Activated CD8-positive, alpha-beta T cell treated with anti-CD3 and anti-CD28 coated beads for 36 hours (primary cell): ENCODE results near the gene PPP2CA. TPM values are rescaled to one million over a fixed set of nuclear protein-coding genes. Genes with fewer than 3 reads are reported as not detected.
"Not testable (repeated sequence)": the region's sequence is repeated elsewhere in the genome, so short reads cannot be mapped to it uniquely, and the experiment has no call there.

ENCODE experiments used
- ATAC-seq: fragments of 200-7000 bp; cut with Tn5 transposase; one replicate; pipeline ENCODE4 v1.10.0; 2021; ENCODE audit warnings: mild to moderate bottlenecking, moderate library complexity
- CTCF ChIA-PET: fragments of 350-600 bp; sonication (Branson Sonifier 250); formaldehyde crosslinking; loops from one replicate; lab custom pipeline; 2021; ENCODE audit warnings: antibody characterized with exemption; lab: Charles Lee
- POLR2A ChIA-PET: fragments of 350-600 bp; sonication (Branson Sonifier 250); formaldehyde crosslinking; loops from one replicate; lab custom pipeline; 2021; ENCODE audit warnings: antibody characterized with exemption; lab: Charles Lee
- DNase-seq: peaks from one replicate; pipeline ENCODE4 v3.0.0-alpha.2; 2020
- H3K27ac Mint-ChIP-seq: one replicate; pipeline ENCODE4 v1.8.0; 2021; ENCODE audit warnings: mild to moderate bottlenecking, mixed read lengths
- H3K27me3 Mint-ChIP-seq: one replicate; pipeline ENCODE4 v1.8.0; 2021; ENCODE audit warnings: mixed read lengths
- H3K36me3 Mint-ChIP-seq: one replicate; pipeline ENCODE4 v1.8.0; 2021; ENCODE audit warnings: low read depth, mixed read lengths
- H3K4me1 Mint-ChIP-seq: one replicate; pipeline ENCODE4 v1.8.0; 2021; ENCODE audit warnings: low read depth, mixed read lengths
- H3K4me3 Mint-ChIP-seq: one replicate; pipeline ENCODE4 v1.8.0; 2021; ENCODE audit warnings: mild to moderate bottlenecking, moderate library complexity, mixed read lengths
- H3K9me3 Mint-ChIP-seq: one replicate; pipeline ENCODE4 v1.8.0; 2021; ENCODE audit warnings: mixed read lengths
- CTCF ChIP-seq: fragments of 200-600 bp; IDR thresholded peaks from one replicate; pipeline ENCODE4 v1.8.0; 2022; ENCODE audit warnings: antibody characterized with exemption, mild to moderate bottlenecking
- intact Hi-C: fragments of 100-400 bp; cut with micrococcal nuclease; formaldehyde crosslinking; loops from one replicate; pipeline ENCODE4 v1.10.0; 2022
- total RNA-seq, 2 experiments: library from RNA; stranded (reverse); gene quantifications; one replicate each; pipeline ENCODE4 v1.2.3, GENCODE V29; 2021

Gene PPP2CA
- total RNA-seq, 2 experiments from 2014 or later: 147 to 153 TPM

GRCh38 chr5:134268019-134268601 is 42.2 kb upstream of the PPP2CA start:
- no peak for ATAC-seq
- peaks cover 11% of the 10 kb centered on the region for H3K9me3 Mint-ChIP-seq
- no peak for DNase-seq
- peaks cover 2% of the 10 kb centered on the region for H3K27me3 Mint-ChIP-seq
- no peak for TF ChIP-seq CTCF
- no peak overlapping the region for H3K4me3 Mint-ChIP-seq
- H3K36me3 Mint-ChIP-seq: no peaks in the 10 kb centered on the region
- no peak overlapping the region for H3K27ac Mint-ChIP-seq
- ChIA-PET POLR2A (interaction anchor here (0.7 kb wide), 1 partner anchor 9 kb away, joined by 3 read pairs; no protein-coding TSS in a partner anchor), CTCF (interaction anchor here (1.2 kb wide), 1 partner anchor 298 kb away, joined by 3 read pairs; no protein-coding TSS in a partner anchor)
- no peaks in the 10 kb centered on the region for H3K4me1 Mint-ChIP-seq
- intact Hi-C loops: no loop called here

DNA sequence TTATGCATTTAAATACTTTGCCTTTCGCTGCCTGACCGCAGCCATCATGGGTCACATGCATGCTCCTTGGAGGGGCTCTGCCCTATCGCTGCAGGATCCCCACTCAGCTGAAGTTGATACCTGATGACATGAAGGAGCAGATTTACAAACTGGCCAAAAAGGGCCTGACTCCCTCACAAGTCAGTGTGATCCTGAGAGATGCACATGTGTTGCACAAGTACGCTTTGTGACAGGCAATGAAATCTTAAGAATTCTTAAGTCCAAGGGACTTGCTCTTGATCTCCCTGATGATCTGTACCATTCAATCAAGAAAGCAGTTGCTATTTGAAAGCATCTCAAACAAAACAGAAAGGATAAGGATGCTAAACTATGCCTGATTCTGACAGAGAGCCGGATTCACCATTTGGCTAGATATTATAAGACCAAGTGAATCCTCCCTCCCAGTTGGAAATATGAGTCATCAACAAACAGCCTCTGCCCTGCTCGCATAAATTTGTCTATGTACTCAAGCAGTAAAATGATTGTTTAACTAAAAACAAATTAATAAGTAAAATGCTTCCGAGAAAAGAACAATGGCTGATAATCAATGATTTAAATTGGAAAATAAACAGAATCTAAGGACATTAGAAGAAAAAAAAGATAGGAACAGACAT is 41.6 kb upstream of the PPP2CA start:
- intact Hi-C loops: no loop called here
- no peak overlapping the region for H3K27ac Mint-ChIP-seq
- H3K27me3 Mint-ChIP-seq: peaks cover 2% of the 10 kb centered on the region
- ChIA-PET CTCF (interaction anchor here (1.2 kb wide), 2 partner anchors 22 to 320 kb away, joined by 3 read pairs; no protein-coding TSS in a partner anchor), POLR2A (interaction anchor here (0.6 to 0.7 kb wide), 2 partner anchors 8 to 750 kb away, joined by 3 to 4 read pairs; no protein-coding TSS in a partner anchor)
- H3K9me3 Mint-ChIP-seq: peaks cover 16% of the 10 kb centered on the region
- ATAC-seq: no peak
- no peaks in the 10 kb centered on the region for H3K4me1 Mint-ChIP-seq
- DNase-seq: no peak
- no peak overlapping the region for H3K4me3 Mint-ChIP-seq
- TF ChIP-seq CTCF: no peak
- no peaks in the 10 kb centered on the region for H3K36me3 Mint-ChIP-seq

DNA sequence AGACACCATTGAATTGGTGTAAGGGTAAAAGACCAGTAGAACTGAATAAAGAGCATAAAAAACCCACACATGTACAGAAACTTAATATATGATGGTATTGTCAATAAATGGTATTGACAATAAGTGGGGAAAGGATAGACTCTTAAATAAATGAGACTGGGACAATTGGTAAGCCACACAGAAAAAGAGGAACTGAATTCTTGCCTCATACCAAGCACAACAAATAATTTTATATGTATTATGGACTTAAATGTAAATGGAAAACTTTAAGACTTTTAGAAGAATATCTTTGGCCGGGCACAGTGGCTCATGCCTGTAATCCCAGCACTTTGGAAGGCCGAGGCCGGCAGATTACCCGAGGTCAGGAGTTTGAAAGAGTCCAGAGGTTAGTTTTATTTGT is 37.9 kb upstream of the PPP2CA start:
- no peak for ATAC-seq
- Mint-ChIP-seq H3K27ac (no peak overlapping the region), H3K27me3 (peaks cover 2% of the 10 kb centered on the region), H3K4me1 (peaks cover 2% of the 10 kb centered on the region), H3K9me3 (peaks cover 18% of the 10 kb centered on the region), H3K36me3 (peaks cover 2% of the 10 kb centered on the region), H3K4me3 (no peak overlapping the region)
- DNase-seq: no peak
- TF ChIP-seq CTCF: no peak
- intact Hi-C loops: no loop called here
- ChIA-PET POLR2A (no interaction called here), CTCF (no interaction called here)

DNA sequence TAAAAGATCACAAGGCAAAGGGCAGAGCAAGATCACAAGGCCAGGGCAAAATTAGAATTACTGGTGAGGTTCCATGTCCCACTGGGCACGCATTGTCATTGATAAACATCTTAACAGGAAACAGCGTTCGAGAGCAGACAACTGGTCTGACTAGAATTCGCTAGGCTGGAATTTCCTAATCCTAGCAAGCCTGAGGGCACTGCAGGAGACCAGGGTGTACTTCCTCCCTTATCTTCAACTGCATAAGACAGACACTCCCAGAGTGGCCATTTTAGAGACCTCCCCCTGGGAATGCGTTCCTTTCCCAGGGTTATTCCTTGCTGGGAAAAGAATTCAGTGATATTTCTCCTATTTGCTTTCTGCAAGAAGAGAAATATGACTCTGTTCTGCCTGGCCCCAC is 36.8 kb upstream of the PPP2CA start:
- H3K36me3 Mint-ChIP-seq, H3K4me3 Mint-ChIP-seq, DNase-seq, POLR2A ChIA-PET, CTCF ChIA-PET, H3K27ac Mint-ChIP-seq, intact Hi-C loops, H3K4me1 Mint-ChIP-seq, H3K27me3 Mint-ChIP-seq, ATAC-seq: not testable (repeated sequence)
- peaks cover 18% of the 10 kb centered on the region for H3K9me3 Mint-ChIP-seq

- CTCF ChIA-PET: interaction anchor here (1.0 to 1.4 kb wide), 5 partner anchors 11 to 75 kb away, joined by 3 to 5 read pairs (median 3); no protein-coding TSS in a partner anchor
- POLR2A ChIA-PET: interaction anchor here (1.2 kb wide), 1 partner anchor 9 kb away, joined by 3 read pairs; no protein-coding TSS in a partner anchor
- no peak overlapping the region for H3K27ac Mint-ChIP-seq
These were observed 33.0 kb upstream of the PPP2CA start for GRCh38 chr5:134258896-134259295.

More at GRCh38 chr5:134258896-134259295, 33.0 kb upstream of the PPP2CA start:
- Mint-ChIP-seq H3K4me3 (no peak overlapping the region), H3K27me3 (peaks cover 2% of the 10 kb centered on the region), H3K9me3 (peaks cover 11% of the 10 kb centered on the region), H3K36me3 (peaks cover 2% of the 10 kb centered on the region), H3K4me1 (peaks cover 2% of the 10 kb centered on the region)
- DNase-seq (no peak), ATAC-seq (no peak)
- intact Hi-C loops: no loop called here
- TF ChIP-seq CTCF: no peak
